GM23338 (cell line): ENCODE results near the gene NCOA1.

Experiments
- CREB1 ChIP-seq: fragments of 250-450 bp; sonication (Bioruptor Pico); IDR thresholded peaks from 2 replicates; pipeline ENCODE4 v1.5.0; 2020; ENCODE audit warnings: low read depth, mild to moderate bottlenecking, moderate library complexity
- EZH2 ChIP-seq: fragments of 200-600 bp; sonication (generic); IDR thresholded peaks from one replicate; pipeline ENCODE4 v1.8.0; 2017; ENCODE audit warnings: antibody characterized with exemption, mild to moderate bottlenecking, low read depth; ENCODE audit not compliant: unreplicated experiment
- EZH2phosphoT487 ChIP-seq: fragments of 200-600 bp; sonication (generic); IDR thresholded peaks from one replicate; pipeline ENCODE4 v1.8.1; 2018; ENCODE audit warnings: antibody characterized with exemption; ENCODE audit not compliant: unreplicated experiment
- JUNB ChIP-seq: IDR thresholded peaks from one replicate; pipeline ENCODE4 v1.6.1; 2016; ENCODE audit warnings: antibody characterized with exemption; ENCODE audit not compliant: unreplicated experiment
- NANOG ChIP-seq: IDR thresholded peaks from 2 replicates; pipeline ENCODE4 v1.6.1; 2016; ENCODE audit warnings: antibody characterized with exemption, borderline replicate concordance
- POLR2AphosphoS5 ChIP-seq: IDR thresholded peaks from 2 replicates; pipeline ENCODE4 v1.6.1; 2016; ENCODE audit warnings: antibody characterized with exemption, low read depth
- STAT1 ChIP-seq: IDR thresholded peaks from one replicate; pipeline ENCODE4 v1.6.1; 2016; ENCODE audit warnings: antibody characterized with exemption; ENCODE audit not compliant: unreplicated experiment
- ZNF114 ChIP-seq: fragments of 250-450 bp; sonication (Bioruptor Pico); IDR thresholded peaks from 2 replicates; pipeline ENCODE4 v1.5.0; 2020; ENCODE audit warnings: mild to moderate bottlenecking, moderate library complexity
- ZNF331 ChIP-seq: fragments of 250-450 bp; sonication (Bioruptor Pico); IDR thresholded peaks from 2 replicates; pipeline ENCODE4 v1.5.0; 2020; ENCODE audit warnings: low read depth, mild to moderate bottlenecking, moderate library complexity
- TF ChIP-seq, protein P1 (sequence below), 2 experiments: fragments of 200-600 bp in 1 of 2; sonication (generic) in 1 of 2; conservative IDR thresholded peaks; 2 replicates each; pipeline versions ENCODE4 v1.5.1 to v1.6.1; 2016 to 2017; ENCODE audit warnings: antibody characterized with exemption in 2 of 2, low read depth in 2 of 2, mild to moderate bottlenecking in 2 of 2, moderate library complexity in 1 of 2
- TF ChIP-seq, protein P2 (sequence below): IDR thresholded peaks from one replicate; pipeline ENCODE4 v1.6.1; 2018; ENCODE audit warnings: antibody characterized with exemption; ENCODE audit not compliant: unreplicated experiment
- TF ChIP-seq, protein P3 (sequence below): IDR thresholded peaks from 2 replicates; pipeline ENCODE4 v1.6.1; 2016; ENCODE audit warnings: antibody characterized with exemption

DNA sequence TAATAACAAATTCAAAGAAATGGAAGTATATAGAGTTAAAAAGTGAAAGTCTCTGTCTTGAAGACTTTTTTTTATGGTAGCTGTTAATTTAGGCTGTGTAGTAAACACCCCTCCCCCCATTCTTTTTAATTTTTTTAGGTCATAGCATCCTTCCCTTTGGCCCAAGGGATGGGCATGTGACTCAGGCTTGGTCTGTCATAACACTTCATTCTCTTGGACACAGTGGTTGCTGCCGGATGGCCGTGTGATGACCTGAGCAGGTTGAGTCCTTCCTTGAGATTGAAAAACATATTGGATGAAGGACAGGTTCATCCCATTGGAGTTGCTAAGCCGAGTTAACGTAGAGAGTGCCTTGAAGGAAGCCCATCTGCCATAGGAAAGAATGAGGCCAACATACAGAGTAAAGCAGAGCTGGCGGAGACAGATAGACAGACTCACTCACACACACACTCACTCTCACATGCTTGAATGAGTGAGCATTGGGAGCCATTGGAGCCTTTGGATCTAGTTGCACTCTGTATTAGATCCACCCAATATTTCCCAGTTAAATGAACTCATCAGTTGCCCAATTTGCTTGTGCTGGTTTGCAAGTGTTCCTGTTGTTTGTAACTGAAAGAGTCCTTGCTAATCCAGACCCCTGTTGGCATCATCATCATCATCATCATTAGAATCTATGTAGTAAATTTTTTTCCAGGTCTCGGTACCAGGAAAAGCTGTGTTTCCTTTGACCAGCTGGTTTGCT, 14.7 kb downstream of the NCOA1 start:
- TF ChIP-seq, protein P1, sequence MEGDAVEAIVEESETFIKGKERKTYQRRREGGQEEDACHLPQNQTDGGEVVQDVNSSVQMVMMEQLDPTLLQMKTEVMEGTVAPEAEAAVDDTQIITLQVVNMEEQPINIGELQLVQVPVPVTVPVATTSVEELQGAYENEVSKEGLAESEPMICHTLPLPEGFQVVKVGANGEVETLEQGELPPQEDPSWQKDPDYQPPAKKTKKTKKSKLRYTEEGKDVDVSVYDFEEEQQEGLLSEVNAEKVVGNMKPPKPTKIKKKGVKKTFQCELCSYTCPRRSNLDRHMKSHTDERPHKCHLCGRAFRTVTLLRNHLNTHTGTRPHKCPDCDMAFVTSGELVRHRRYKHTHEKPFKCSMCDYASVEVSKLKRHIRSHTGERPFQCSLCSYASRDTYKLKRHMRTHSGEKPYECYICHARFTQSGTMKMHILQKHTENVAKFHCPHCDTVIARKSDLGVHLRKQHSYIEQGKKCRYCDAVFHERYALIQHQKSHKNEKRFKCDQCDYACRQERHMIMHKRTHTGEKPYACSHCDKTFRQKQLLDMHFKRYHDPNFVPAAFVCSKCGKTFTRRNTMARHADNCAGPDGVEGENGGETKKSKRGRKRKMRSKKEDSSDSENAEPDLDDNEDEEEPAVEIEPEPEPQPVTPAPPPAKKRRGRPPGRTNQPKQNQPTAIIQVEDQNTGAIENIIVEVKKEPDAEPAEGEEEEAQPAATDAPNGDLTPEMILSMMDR (conservative IDR thresholded peaks at IDR 0.05; ENCODE audit: low read depth in 2 of 2): no peak
- TF ChIP-seq EZH2phosphoT487 (no peak), POLR2AphosphoS5 (no peak), CREB1 (CRISPR knock-in tag) (no peak), NANOG (no peak), EZH2 (no peak), STAT1 (no peak), JUNB (no peak), ZNF114 (no peak), ZNF331 (CRISPR knock-in tag) (no peak)
- TF ChIP-seq, protein P2, sequence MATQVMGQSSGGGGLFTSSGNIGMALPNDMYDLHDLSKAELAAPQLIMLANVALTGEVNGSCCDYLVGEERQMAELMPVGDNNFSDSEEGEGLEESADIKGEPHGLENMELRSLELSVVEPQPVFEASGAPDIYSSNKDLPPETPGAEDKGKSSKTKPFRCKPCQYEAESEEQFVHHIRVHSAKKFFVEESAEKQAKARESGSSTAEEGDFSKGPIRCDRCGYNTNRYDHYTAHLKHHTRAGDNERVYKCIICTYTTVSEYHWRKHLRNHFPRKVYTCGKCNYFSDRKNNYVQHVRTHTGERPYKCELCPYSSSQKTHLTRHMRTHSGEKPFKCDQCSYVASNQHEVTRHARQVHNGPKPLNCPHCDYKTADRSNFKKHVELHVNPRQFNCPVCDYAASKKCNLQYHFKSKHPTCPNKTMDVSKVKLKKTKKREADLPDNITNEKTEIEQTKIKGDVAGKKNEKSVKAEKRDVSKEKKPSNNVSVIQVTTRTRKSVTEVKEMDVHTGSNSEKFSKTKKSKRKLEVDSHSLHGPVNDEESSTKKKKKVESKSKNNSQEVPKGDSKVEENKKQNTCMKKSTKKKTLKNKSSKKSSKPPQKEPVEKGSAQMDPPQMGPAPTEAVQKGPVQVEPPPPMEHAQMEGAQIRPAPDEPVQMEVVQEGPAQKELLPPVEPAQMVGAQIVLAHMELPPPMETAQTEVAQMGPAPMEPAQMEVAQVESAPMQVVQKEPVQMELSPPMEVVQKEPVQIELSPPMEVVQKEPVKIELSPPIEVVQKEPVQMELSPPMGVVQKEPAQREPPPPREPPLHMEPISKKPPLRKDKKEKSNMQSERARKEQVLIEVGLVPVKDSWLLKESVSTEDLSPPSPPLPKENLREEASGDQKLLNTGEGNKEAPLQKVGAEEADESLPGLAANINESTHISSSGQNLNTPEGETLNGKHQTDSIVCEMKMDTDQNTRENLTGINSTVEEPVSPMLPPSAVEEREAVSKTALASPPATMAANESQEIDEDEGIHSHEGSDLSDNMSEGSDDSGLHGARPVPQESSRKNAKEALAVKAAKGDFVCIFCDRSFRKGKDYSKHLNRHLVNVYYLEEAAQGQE: no peak
- TF ChIP-seq, protein P3, sequence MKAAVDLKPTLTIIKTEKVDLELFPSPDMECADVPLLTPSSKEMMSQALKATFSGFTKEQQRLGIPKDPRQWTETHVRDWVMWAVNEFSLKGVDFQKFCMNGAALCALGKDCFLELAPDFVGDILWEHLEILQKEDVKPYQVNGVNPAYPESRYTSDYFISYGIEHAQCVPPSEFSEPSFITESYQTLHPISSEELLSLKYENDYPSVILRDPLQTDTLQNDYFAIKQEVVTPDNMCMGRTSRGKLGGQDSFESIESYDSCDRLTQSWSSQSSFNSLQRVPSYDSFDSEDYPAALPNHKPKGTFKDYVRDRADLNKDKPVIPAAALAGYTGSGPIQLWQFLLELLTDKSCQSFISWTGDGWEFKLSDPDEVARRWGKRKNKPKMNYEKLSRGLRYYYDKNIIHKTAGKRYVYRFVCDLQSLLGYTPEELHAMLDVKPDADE: no peak
